Stimulated activated CD4-positive, alpha-beta T cell treated with anti-CD3 and anti-CD28 coated beads, Interleukin-1b, Interleukin-23, amount 100 ng/mL, for 48 hours (primary cell): ENCODE data around the gene GPR39.

ENCODE experiments used
- DNase-seq: peaks from one replicate; pipeline ENCODE4 v3.0.0-alpha.2; 2020

GPR39 gene

GRCh38 chr2:132415256-132415914 is 1.2 kb upstream of the GPR39 start:
- no peak for DNase-seq

GRCh38 chr2:132415915-132416722 is 486 bp upstream of the GPR39 start:
- no peak for DNase-seq

GRCh38 chr2:132417430-132418035 is 928 bp downstream of the GPR39 start:
- DNase-seq, result no peak

GRCh38 chr2:132419235-132419634 is 2.6 kb downstream of the GPR39 start:
- DNase-seq, result no peak

GRCh38 chr2:132419941-132420340 is 3.3 kb downstream of the GPR39 start:
- DNase-seq, result no peak

- DNase-seq, result no peak
These were observed 4.5 kb downstream of the GPR39 start for GRCh38 chr2:132420816-132421805.

GRCh38 chr2:132422736-132423135 is 6.1 kb downstream of the GPR39 start:
- no peak for DNase-seq

GRCh38 chr2:132424526-132425121 is 8.0 kb downstream of the GPR39 start:
- DNase-seq, result no peak

- no peak for DNase-seq
These were observed 9.4 kb downstream of the GPR39 start for GRCh38 chr2:132426033-132426432.

- no peak for DNase-seq
These were observed 10.1 kb downstream of the GPR39 start for GRCh38 chr2:132426656-132427055.

GRCh38 chr2:132429351-132429750 is 12.7 kb downstream of the GPR39 start:
- DNase-seq, result no peak

GRCh38 chr2:132429941-132430573 is 13.5 kb downstream of the GPR39 start:
- DNase-seq, result no peak

- no peak for DNase-seq
These were observed 14.3 kb downstream of the GPR39 start for GRCh38 chr2:132430895-132431294.

- no peak for DNase-seq
These were observed 21.5 kb downstream of the GPR39 start for GRCh38 chr2:132437852-132438669.

- DNase-seq, result peak; percentile 15
These were observed 22.1 kb downstream of the GPR39 start for GRCh38 chr2:132438691-132439090.

- DNase-seq, result no peak
These were observed 23.2 kb downstream of the GPR39 start for GRCh38 chr2:132439703-132440398.

GRCh38 chr2:132441051-132441450 is 24.4 kb downstream of the GPR39 start:
- no peak for DNase-seq

GRCh38 chr2:132442278-132442677 is 25.7 kb downstream of the GPR39 start:
- no peak for DNase-seq

GRCh38 chr2:132443106-132443505 is 26.5 kb downstream of the GPR39 start:
- DNase-seq, result no peak

GRCh38 chr2:132446444-132446843 is 29.8 kb downstream of the GPR39 start:
- no peak for DNase-seq
